AG09309 (cell line): ENCODE measurements around the gene PCYT1A.

Experiments used
- DNase-seq: peaks from one replicate; pipeline ENCODE4 v3.0.0-alpha.2; 2010; ENCODE audit warnings: low read depth
- H3K4me3 ChIP-seq: 2 replicates; pipeline ENCODE4 v1.5.1; 2011; ENCODE audit warnings: mild to moderate bottlenecking, low read depth, low read length, moderate library complexity; ENCODE audit not compliant: control insufficient read depth
- CTCF ChIP-seq: IDR thresholded peaks from 2 replicates; pipeline ENCODE4 v1.5.1; 2011; ENCODE audit warnings: mild to moderate bottlenecking, low read depth, low read length, inconsistent platforms; ENCODE audit not compliant: insufficient read depth, control insufficient read depth; ENCODE audit errors: missing control alignments

Gene PCYT1A

GRCh38 chr3:196272826-196273225 is 14.7 kb downstream of the PCYT1A start:
- TF ChIP-seq CTCF = no peak
- no peak overlapping the region for H3K4me3 ChIP-seq

DNA sequence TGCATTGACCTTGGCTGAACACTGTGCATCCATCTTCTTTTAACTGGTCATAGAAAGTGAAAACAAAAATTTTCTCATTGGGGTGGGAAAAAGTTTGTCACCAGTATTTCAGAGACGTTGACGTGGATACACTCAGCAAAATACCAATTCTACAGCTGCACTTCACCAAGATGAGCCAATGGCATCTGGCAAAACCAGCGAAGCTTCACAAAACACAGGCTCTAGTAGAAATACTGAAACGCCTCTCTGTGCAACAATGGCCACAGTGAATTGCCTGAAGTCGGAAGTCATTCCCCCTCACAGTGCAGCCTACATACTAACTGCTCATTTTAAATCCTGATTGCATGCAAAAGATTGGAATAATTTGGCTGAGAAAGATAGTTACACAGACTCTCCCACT is 17.0 kb downstream of the PCYT1A start:
- no peak for DNase-seq
- H3K4me3 ChIP-seq = no peak overlapping the region
- no peak for TF ChIP-seq CTCF

More at GRCh38 chr3:196272826-196273225, 14.7 kb downstream of the PCYT1A start:
- no peak for DNase-seq

DNA sequence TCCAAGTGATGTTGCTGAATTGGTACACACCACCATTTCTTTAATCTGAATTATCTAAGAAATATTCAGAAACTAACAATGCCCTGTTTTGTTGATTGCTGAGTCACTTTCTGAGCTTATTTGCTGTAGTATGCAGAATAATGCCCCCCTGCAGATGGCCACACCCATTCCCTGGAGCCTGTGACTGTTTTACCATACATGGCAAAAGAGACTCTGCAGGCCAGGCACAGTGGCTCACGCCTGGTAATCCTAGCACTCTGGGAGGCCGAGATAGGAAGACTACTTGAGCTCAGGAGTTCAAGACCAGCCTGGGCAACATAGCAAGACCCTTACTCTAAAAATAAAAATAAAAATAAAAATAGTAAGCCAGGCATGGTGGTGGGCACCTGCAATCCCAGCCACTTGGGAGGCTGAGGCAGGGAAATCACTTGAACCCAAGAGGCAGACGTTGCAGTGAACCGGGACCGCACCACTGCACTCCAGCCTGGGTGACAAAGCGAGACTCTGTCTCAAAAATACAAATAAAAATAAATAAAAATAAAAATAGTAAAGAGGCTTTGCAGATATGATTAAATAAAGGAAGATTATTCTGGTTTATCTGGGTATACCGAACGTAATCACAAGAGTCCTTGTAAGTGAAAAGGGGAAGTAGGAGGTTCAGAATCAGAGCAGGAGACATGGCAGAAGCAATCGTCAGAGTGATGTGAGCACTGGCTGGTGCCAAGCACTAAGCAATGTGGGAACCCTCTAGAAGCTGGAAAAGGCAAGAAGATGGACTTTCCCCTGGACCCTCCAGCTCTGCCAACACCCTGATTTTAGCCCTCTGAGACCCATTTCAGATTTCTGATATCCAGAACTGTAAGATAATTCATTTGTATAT is 19.0 kb downstream of the PCYT1A start:
- no peak for DNase-seq
- TF ChIP-seq CTCF = no peak
- no peak overlapping the region for H3K4me3 ChIP-seq

DNA sequence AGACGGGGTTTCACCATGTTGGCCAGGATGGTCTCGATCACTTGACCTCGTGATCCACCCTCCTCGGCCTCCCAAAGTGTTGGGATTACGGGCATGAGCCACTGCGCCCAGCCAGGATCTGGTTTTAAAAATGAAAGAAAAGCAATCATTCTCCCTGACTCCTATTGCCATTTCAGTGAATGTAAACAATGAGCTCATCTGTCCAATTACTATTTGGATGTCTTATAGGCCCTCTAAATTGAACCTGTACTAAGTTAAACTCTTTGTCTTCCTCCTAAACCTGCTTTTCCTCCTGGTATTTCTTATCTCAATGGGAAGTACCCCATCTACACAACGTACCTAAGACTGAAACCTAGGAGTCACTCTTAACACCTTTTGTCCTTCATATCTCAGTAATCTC is 23.7 kb downstream of the PCYT1A start:
- H3K4me3 ChIP-seq = no peak overlapping the region
- DNase-seq = no peak
- TF ChIP-seq CTCF = no peak

DNA sequence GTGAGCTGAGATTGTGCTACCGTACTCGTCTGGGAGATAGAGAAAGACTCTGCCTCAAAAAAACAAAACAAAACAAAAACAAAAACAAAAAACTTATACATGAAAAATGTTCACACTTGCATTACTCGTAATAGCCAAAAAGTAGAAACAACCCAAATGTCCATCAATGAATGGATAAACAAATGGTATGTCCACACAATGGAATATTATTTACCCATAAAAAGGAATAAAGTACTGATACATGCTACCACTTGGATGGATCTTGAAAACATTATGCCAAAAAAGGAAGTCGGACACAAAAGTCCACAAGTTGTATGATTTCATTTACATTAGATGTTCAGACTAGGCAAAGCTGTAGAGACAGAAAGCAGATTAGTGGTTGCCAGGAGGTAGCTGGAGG is 26.7 kb downstream of the PCYT1A start:
- no peak overlapping the region for H3K4me3 ChIP-seq
- no peak for TF ChIP-seq CTCF
- DNase-seq = no peak

DNA sequence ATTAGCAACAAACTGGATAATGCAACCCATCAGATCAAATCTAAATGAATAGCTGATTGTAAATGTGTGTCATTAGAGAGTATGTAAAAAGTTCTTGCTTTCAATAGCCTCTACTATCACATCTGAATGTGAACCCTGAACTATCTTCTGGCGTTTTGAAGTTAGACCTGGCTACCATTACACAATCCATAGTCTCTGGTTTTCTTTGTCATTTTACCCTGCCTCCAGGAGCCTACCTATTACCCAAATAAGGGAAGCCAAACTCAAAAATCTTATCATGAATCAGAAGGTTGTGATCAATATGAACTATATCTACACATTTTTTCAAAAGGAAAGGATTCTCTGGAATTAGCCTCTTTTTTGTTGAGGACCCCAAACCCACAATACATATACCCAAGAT is 31.8 kb downstream of the PCYT1A start:
- DNase-seq = no peak
- no peak overlapping the region for H3K4me3 ChIP-seq
- TF ChIP-seq CTCF = no peak
